ENCODE measurements around the gene FHOD3.
"Not testable (repeated sequence)": the region's sequence is repeated elsewhere in the genome, so short reads cannot be mapped to it uniquely, and the experiment has no call there.

Gene FHOD3

GRCh38 chr18:36762965-36763364, 465.5 kb downstream of the FHOD3 start:
- in situ Hi-C loops (cut with MboI; ENCODE audit: low sequenced_read_pairs), result not testable (repeated sequence)

DNA sequence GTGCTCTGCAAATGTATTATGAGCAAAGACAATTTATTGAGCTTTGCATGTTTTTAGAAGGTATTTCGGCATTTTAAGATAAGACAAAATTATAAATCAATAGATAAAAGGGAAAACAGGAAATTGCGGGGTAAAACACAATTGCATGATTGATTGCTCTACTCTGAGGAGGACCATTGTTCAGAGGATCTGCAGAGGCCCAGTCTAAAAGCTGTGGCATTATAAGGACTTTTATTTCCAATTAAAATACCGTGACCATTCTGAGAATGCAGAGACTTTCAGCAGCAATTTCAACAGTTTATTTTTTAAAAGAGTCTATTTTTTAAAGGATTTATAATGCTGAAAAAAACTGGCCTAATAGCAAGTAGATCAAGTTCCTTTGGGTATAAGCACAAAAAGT, 469.3 kb downstream of the FHOD3 start:
- in situ Hi-C loops (cut with MboI; ENCODE audit: low sequenced_read_pairs), result no loop called here

- in situ Hi-C loops (cut with MboI; ENCODE audit: low sequenced_read_pairs), result no loop called here
These were observed 471.7 kb downstream of the FHOD3 start for GRCh38 chr18:36769172-36769571.

DNA sequence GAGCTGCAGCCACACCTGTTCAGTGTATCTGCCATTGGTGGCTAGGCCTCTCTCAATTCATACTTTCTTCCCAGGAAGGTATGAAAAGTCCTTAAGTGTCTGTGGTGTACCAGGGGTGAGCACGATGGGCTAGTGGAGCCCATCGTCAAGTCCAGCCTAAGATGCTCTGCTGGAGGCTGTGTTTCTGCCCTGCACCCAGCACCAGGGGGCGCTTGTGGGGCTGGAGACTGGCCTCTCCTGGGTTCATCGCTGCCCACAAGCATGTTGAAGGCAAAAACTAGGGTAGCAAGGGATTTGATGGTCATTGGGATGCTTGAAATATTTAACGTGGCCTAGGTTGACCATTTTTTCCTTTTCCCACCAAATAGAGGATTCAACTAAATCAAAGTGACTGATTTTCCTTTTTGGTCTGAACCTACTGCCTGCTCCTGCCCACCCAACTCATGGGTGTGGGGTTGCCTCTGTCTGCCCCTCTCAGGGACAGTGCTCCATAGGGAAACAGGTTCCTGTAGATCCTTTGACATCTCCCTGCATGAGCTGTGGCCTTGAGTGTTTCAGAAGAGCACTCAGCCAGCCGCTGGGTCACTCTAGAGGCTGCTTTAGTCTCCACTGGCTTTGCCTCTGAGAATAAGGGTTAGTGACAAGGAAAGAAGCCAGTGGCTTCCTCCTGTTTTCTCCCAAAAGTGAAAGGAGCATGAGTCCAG, 472.2 kb downstream of the FHOD3 start:
- in situ Hi-C loops (cut with MboI; ENCODE audit: low sequenced_read_pairs), result no loop called here

DNA sequence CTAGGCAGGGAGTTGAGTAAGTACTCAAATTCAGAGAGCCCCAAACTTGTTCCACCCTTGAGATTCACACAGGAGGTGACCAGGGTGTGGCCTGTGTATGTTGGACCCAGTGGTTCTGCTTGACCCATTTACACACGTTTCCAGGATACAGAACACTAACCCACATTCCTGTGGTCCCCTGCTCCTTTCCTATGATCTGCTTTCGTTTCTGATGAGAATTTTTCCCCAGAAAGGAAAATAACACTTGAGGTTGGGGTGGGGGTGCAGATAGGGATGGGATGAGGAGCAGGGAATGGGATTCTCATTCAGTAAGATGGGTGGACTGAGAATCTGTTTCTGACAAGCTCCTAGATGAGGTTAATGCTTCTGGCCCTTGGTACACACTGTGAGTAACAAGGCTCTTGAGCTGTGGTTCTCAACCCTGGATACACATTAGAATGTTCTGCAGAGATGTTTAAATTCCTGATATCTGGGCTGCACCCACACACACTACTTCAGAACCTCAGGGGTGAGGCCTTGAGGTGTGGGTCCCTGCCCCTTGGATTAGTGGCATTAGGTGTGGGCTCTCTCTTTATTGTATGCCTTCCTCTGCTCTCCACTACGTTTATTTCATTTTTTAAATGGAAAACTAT, 472.9 kb downstream of the FHOD3 start:
- in situ Hi-C loops (cut with MboI; ENCODE audit: low sequenced_read_pairs), result no loop called here

GRCh38 chr18:36771245-36771644, 473.7 kb downstream of the FHOD3 start:
- in situ Hi-C loops (cut with MboI; ENCODE audit: low sequenced_read_pairs), result no loop called here

GRCh38 chr18:36772241-36772723, 474.8 kb downstream of the FHOD3 start:
- in situ Hi-C loops (cut with MboI; ENCODE audit: low sequenced_read_pairs), result no loop called here

- in situ Hi-C loops (cut with MboI; ENCODE audit: low sequenced_read_pairs), result no loop called here
These were observed 477.9 kb downstream of the FHOD3 start for GRCh38 chr18:36775396-36775795.

DNA sequence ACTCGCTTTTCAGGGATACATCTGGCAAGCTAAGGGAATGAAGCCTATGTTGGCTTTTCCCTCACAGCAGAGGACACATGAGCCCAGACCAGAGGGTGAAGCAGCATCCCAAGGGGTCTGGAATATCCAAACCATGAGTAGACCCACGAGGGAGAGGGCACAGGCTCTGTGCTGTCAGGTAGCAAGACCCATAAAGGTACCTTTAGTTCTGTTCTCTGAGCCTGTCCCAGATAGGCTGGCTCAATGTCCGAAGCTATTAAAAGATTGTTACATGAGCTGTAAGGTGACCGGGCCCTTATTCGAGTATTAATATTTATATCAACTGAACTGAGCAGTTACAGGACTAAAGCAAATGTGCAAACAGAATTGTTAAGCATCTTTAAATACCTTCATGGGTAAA, 479.1 kb downstream of the FHOD3 start:
- in situ Hi-C loops (cut with MboI; ENCODE audit: low sequenced_read_pairs), result no loop called here

DNA sequence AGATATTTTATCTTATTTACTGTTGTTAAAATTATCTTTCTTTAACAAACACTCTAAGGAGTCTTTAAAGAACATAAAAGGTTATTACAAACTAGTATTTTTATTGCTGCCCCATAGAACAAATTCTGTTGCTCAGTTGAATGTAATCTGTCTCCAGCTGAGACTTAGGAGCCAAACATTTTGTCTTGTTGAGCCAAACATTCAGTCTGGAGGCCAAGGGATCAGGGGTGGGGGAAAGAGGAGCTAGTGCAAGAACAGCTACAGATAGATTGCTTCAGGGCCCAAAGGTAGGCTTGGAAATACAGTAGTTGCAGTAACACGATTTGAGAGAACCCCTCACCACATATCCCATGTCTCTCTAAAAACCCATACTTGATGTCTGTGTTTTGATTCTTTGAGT, 480.1 kb downstream of the FHOD3 start:
- in situ Hi-C loops (cut with MboI; ENCODE audit: low sequenced_read_pairs), result no loop called here

GRCh38 chr18:36780748-36781147, 483.2 kb downstream of the FHOD3 start:
- in situ Hi-C loops (cut with MboI; ENCODE audit: low sequenced_read_pairs), result no loop called here

DNA sequence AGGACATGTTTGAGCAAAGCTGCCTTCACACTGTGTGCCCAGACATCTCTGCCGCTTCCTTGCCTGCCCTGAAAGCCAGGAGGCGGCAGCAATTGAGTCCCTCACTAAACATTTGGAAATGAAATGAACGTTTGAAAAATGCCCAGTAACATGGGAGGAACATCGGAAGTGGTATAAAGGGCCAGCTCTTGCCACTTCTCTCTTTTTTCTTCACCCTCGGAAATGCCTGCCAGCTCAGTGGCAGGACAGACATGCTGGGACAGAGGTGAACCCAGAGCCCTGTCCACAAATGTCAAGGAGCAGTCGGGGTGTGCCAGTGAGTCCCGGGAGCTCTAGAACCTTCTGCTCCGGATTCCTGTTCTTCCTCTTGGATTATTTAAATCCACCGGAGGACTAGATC, 485.2 kb downstream of the FHOD3 start:
- in situ Hi-C loops (cut with MboI; ENCODE audit: low sequenced_read_pairs), result no loop called here

GRCh38 chr18:36783792-36784191, 486.3 kb downstream of the FHOD3 start:
- in situ Hi-C loops (cut with MboI; ENCODE audit: low sequenced_read_pairs), result no loop called here

GRCh38 chr18:36786686-36787085, 489.2 kb downstream of the FHOD3 start:
- in situ Hi-C loops (cut with MboI; ENCODE audit: low sequenced_read_pairs), result no loop called here

DNA sequence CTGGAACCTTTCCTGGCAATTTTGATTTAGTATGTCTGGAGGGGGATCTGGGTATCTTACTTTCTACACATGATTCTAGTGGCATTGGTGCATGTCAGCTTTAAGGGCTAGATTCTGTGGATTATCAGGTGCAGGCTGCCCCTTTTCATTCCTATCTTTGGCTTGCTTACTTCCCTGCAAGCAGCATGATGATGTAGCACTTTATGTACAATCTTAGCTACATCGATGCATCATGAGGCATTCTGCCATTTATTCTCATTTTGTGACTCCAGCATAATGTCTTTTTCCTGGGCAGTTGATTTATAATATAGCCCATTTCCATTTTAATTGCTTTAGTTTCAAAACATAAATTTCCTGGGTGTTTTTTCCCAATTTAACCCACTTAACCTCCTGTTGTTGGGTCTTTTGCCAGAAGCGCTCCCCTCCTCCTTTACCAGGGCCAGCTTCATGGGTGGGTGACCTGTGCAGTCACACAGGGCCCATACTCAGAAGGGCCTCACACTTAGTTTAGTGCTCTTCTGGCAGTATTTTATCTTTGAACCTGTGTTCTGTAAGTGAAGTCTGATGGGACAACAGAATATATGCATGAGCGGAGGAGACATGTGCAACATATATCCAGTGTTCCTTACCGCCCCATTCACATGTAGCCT, 495.2 kb downstream of the FHOD3 start:
- in situ Hi-C loops (cut with MboI; ENCODE audit: low sequenced_read_pairs), result no loop called here

DNA sequence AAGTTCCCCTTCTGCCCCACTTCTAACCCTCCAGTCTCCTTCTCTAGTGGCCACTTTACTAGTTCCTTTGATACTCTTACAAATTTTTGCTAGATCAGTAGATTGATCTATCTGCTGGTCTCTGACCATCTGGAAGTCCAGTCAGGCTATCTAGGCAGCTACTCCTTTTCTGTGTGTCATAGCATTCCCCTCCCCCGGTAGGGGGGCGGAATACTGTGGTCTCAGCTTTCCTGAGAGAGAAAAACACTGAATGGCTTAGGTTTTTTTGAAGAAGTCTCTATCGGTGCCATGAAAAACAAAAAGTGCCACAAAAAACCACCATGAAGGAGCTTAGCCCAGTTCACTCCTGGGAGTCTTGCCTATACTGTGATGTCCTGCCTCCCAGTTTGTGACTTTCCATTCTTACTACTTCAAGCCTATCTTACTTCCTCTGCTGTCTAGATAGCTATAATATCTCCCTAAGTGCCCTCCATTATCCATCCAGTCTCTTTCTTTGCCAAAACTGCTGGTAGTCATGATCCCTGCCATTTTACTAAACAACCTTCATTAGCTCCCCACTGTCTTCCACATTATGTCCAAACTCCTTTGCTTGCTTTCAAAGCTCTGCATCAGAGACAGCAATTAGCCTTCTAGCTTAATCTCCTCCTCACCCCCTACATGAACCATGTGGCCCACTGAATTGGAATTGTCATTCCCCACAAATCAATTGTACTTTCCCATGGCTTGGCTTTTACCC, 501.4 kb downstream of the FHOD3 start:
- in situ Hi-C loops (cut with MboI; ENCODE audit: low sequenced_read_pairs), result no loop called here

- in situ Hi-C loops (cut with MboI; ENCODE audit: low sequenced_read_pairs), result no loop called here
These were observed 507.6 kb downstream of the FHOD3 start for GRCh38 chr18:36805105-36805504.

DNA sequence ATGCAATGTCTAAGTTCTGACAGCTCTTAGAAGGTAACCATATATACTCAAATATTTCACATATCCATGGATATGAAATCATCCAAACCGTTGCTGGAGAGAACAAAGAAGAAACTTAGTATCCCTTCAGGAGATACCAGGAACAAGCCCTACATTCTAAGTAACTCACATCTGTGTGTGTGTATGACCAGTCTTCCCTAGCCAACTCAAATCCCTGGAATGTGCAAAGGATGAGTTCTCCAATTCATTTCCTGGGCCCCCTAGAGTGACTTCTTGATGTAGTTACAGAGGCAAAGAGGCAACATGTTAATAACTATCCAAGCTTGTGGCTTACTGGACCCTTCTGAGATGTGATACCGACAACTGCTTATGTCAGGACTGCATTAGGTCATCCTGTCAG, 511.2 kb downstream of the FHOD3 start:
- in situ Hi-C loops (cut with MboI; ENCODE audit: low sequenced_read_pairs), result no loop called here

DNA sequence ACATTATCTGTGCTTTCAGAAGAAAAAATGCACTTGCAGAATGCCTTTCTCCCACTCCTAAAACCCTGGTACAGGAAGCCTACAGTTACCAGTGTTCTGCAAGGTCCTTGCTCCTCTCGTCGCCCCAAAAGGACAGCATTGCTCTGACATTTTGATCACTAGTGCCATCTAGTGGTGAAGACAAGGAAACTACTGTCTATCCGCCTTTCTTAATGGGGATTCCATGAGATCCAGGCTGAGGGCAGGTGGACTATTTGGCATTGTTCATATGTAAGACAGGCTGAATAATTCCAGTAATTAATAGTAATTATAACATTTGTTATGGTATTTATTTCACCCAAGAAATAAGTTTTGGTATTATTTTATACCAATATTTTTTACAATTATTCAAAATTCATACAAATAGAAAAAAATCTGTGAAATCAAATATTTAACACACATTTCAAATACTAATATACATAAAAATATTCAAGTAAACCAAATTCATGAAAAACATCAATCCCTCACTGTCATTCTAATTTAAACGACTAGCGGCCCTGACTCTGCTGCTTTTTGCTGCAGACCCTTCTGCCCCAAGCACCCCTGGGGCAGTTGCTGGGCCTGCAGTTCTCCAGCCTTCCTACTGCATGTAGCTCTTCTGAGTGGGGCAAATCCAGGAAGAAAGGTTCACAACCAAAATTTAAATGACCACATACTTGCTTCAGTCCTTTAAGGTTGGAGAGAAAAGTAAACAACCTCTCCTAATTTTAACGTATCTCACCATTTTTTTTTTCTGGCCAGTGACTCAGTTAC, 512.3 kb downstream of the FHOD3 start:
- in situ Hi-C loops (cut with MboI; ENCODE audit: low sequenced_read_pairs), result no loop called here

DNA sequence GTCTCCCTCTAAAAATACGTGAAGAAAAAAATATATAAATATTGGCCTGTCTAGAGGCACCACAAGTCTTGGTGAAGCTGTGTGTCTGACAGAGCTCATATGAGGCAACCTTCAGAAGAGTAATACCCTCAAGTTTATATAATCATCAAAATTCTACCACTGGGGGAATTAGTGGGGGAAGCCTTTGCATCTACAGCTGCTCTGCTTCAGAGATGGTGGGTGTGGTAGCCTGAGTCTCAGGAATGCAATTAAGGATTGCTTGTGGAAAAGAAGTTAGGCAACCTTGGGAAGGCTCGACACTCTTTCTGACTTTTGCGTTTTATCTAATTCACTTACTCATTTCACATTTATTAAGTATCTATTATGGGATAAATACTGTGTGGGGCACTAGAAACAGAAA, 513.9 kb downstream of the FHOD3 start:
- in situ Hi-C loops (cut with MboI; ENCODE audit: low sequenced_read_pairs), result no loop called here

DNA sequence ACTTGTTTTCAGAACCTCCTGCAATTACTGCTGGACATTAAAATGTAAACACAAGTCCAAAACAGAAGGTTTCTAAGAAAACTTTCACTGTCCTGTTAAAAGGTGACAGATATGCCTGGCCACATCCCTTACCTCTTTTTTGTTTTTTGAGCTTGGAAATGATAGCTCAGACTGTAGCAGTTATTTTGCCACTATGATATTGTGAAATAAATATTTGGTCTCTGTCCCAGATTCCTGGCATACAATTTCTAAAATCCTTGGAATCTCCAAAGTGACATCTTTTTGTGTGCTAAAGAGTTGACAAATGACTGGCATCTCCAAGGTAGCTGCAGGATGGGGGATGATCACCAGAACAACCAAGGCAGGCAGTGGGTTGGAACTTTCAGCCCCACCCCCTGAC, 514.4 kb downstream of the FHOD3 start:
- in situ Hi-C loops (cut with MboI; ENCODE audit: low sequenced_read_pairs), result no loop called here

Data from HL-60/S4 treated with retinoic acid at 250 ng/mL for 4 days and 3 days (cell line).